Activated CD4-positive, alpha-beta T cell treated with anti-CD3 and anti-CD28 coated beads for 24 hours (primary cell): Measurements from ENCODE around the gene ZNF211.

Experiments
- DNase-seq, 2 donors: peaks; one replicate each; pipeline ENCODE4 v3.0.0-alpha.2; 2020; ENCODE audit warnings: low read depth in 2 of 2

Gene ZNF211

GRCh38 chr19:57632987-57633831 lies at the start of gene ZNF211:
ZNF211 (plus strand) TSS chr19:57633168; CDS start chr19:57633347, 179 bp downstream.
- peak; percentile 75 to 79 for DNase-seq

GRCh38 chr19:57583521-57584416 lies 49.2 kb upstream of the ZNF211 start, which contains the start of gene ZIK1:
ZIK1 (plus strand) TSS chr19:57584145; CDS start chr19:57584357, 212 bp downstream.
- DNase-seq, result peak; percentile 67 to 73

- no peak for DNase-seq
These were observed 45.4 kb upstream of the ZNF211 start for GRCh38 chr19:57587529-57587928.

GRCh38 chr19:57599377-57599760 lies 33.6 kb upstream of the ZNF211 start:
- no peak for DNase-seq

- peak; percentile 79 to 82 for DNase-seq
These were observed 33.1 kb upstream of the ZNF211 start, which contains the start of gene ZNF530 for GRCh38 chr19:57599761-57600383. ZNF530 (plus strand) TSS chr19:57599885; CDS start chr19:57604346, 4,461 bp downstream.

GRCh38 chr19:57606931-57607330 lies 26.0 kb upstream of the ZNF211 start:
- DNase-seq, result no peak

GRCh38 chr19:57611113-57611512 lies 21.9 kb upstream of the ZNF211 start:
- no peak for DNase-seq

- peak; percentile 75 to 79 for DNase-seq
These were observed 18.8 kb upstream of the ZNF211 start, which contains the start of gene ZNF134 for GRCh38 chr19:57613941-57614743. ZNF134 (plus strand) TSS chr19:57614242; CDS start chr19:57619469, 5,227 bp downstream.

GRCh38 chr19:57615346-57615745 lies 17.6 kb upstream of the ZNF211 start:
- DNase-seq, result no peak

GRCh38 chr19:57620673-57621348 lies 12.2 kb upstream of the ZNF211 start:
- DNase-seq, result no peak

GRCh38 chr19:57623091-57623490 lies 9.9 kb upstream of the ZNF211 start:
- DNase-seq, result no peak

GRCh38 chr19:57633832-57634131 lies 814 bp downstream of the ZNF211 start:
- DNase-seq, result no peak

GRCh38 chr19:57637379-57637778 lies 4.4 kb downstream of the ZNF211 start:
- DNase-seq, result no peak

GRCh38 chr19:57641715-57642234 lies 8.8 kb downstream of the ZNF211 start:
- DNase-seq, result no peak

- no peak for DNase-seq
These were observed 9.6 kb downstream of the ZNF211 start for GRCh38 chr19:57642396-57643046.

GRCh38 chr19:57643734-57644133 lies 10.8 kb downstream of the ZNF211 start:
- no peak for DNase-seq

- DNase-seq, result no peak
These were observed 15.5 kb downstream of the ZNF211 start for GRCh38 chr19:57648331-57649003.

GRCh38 chr19:57651654-57651996 lies 18.7 kb downstream of the ZNF211 start:
- DNase-seq, result no peak

GRCh38 chr19:57653689-57654088 lies 20.7 kb downstream of the ZNF211 start:
- no peak for DNase-seq
